GM18505 (cell line): ENCODE results near the gene HS3ST2.
"Not testable (repeated sequence)": the region's sequence is repeated elsewhere in the genome, so short reads cannot be mapped to it uniquely, and the experiment has no call there.

Source experiments
- ATAC-seq: cut with Tn5 transposase; IDR thresholded peaks from one replicate; pipeline ENCODE4 v1.9.1; 2021; ENCODE audit not compliant: unreplicated experiment
- POLR2A ChIP-seq: IDR thresholded peaks from 4 replicates; pipeline ENCODE4 v1.6.1; 2011; ENCODE audit warnings: borderline replicate concordance; ENCODE audit not compliant: insufficient read depth, insufficient read length; ENCODE audit errors: extremely low read depth

The HS3ST2 gene

GRCh38 chr16:22912654-22913053 lies 98.7 kb downstream of the HS3ST2 start:
- no peak for TF ChIP-seq POLR2A
- no peak for ATAC-seq

GRCh38 chr16:22915003-22915402 lies 101.0 kb downstream of the HS3ST2 start:
- no peak for TF ChIP-seq POLR2A
- ATAC-seq: no peak

DNA sequence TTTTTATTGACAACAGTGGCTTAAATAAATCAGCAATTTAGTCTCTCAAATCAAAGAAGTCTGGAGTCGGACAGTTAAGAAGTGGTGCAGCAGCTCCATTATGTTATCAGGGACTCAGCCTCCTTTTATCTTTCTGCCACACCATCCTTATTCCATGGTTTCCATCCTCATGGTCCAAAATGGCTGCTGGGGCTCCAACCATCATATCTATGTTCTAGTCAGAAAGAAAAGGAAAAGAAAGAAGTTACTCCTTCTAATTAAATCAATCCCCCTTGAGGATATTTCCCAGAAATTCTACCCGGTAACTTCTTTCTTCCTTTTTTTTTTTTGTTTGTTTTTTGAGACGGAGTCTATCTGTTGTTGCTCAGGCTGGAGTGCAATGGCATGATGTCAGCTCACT lies 109.5 kb downstream of the HS3ST2 start:
- ATAC-seq: no peak
- TF ChIP-seq POLR2A: no peak

DNA sequence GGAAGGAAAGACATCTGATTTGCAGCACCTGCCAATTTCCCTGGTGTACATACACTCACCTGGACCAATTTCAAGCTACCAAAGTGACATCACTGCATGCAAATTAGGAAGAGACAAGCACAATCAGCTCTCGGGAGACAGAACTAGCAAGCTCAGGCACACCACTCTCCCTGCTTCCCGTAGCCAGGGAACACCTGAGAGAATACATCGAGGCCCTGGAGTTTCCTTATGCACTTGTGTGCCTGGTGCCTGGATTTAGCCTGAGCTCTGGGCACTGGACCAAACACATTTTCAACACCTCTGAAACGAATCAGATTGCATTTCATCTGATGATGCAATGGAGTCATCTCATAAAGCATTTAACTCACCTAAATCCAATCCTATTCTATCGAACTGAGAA lies 110.5 kb downstream of the HS3ST2 start:
- ATAC-seq: no peak
- no peak for TF ChIP-seq POLR2A

DNA sequence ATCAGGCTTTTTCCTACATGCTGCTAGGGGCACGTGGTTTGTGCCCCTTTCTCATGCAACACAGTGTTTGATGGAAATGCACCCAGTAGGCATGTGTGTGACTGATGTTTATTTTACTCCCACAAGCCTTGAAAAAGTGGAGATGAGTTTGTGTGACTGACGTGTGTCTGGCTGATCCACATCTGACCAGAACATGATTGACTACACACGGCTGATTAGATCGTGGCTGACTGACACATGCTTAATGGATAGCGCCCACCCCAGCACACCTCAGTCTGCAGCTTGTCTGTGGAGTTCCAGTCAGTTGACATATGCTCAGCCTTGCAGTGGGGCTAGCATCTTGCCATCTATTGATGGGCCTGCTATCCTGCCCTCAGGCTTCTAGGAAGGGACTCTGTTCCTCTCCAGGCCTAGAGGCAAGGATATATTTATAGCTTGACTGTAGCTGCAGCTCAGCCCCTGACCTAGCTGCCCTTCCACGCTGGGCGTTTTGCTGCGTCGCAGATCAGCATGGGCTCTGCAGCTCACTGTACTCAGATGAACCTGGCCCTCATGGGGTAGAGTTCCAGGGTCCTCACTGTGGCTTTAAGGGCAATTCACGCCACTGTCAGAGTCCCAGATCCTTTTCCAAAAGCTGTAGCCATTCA lies 112.3 kb downstream of the HS3ST2 start:
- no peak for TF ChIP-seq POLR2A
- no peak for ATAC-seq

DNA sequence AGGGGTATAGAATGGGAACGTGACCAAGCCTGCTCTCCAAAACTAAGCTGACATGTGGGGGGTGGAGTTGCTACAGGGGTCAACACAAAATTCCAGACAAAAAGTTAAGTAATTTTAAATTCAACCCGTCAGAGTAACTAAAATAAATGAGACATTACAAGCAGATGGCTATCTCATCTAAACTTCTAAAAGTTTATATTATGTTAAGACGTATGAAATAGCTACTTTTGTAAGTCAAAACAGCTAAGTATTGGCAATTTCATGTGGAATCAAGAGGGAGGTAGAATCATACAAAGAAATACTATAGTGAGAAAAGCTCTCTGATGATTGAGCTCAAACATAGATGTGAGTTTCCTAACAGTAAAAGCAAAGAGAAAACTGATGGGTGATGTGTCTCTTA lies 113.3 kb downstream of the HS3ST2 start:
- TF ChIP-seq POLR2A: no peak
- no peak for ATAC-seq

- ATAC-seq: no peak
- no peak for TF ChIP-seq POLR2A
Measured at GRCh38 chr16:22928882-22929435, 115.0 kb downstream of the HS3ST2 start.

DNA sequence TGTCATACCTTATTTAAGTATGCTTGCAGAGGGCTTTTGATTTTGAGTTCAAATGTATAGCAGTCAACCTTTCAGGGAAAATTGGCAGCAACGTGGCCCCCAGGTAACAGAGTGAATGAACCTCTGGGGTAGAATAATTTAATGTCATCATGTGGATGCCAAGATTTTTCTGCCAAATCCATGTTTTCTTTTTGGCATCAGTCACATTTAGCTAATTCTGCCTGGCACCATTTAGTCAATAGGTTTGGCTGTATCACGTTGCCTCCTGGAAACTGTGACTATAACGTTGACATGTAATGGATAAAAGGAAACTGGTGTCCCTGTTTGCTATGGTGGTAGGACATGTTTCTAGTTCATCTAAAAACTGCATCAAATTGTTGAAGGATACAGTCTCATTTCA lies 115.5 kb downstream of the HS3ST2 start:
- ATAC-seq: no peak
- no peak for TF ChIP-seq POLR2A

DNA sequence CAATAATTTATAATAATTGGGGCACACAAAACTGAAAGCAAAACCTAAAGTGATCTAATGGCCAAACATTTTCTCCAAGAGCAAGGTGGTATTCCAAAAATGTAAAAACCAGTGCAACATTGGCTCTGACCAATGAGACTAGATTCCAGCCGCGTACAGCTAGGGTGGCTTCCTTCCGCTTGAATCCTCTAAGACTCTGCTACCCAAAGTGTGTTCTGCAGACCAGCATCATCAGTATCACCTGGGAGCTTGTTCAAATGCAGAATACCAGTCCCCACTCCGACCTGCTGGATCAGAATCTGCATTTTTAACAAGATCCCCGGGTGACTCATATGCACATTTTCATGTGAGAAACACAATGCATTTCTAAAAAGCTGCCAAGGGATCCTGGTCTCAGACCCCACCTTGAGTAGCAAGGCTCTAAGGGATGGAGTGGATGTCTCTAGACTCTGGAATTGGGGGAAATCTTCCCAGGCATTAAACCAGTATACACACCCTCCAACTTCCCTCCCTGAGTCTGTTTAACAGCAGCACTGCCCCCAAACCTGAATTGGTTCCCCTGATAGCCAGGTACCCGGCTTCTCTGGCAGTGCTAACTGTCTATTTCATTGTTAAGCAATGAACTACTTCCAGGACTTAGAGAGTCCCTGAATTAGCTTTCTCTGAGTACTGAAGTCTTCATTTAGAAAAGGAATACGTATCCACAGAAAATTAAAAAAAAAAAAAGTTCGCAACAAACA lies 118.2 kb downstream of the HS3ST2 start:
- TF ChIP-seq POLR2A: no peak
- ATAC-seq: no peak

DNA sequence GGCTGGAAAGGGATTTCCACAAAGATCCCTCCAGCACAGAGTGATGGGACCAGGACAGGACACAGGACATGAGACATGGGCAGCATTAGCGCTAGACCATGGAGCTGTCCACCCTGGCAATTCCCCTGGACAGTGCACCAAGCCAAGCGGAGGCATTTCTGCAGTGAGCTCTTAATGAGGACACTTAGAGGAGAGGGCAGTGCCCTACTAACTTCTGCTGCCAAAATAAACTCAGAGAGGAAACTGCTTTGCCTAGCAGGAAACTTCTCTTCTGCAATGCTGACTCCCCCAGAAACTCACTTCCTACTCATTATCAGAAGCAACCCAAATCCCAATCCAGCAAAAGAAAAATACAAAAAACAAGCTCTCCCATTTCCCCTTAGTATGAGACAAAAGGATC lies 119.2 kb downstream of the HS3ST2 start:
- no peak for TF ChIP-seq POLR2A
- ATAC-seq: no peak

DNA sequence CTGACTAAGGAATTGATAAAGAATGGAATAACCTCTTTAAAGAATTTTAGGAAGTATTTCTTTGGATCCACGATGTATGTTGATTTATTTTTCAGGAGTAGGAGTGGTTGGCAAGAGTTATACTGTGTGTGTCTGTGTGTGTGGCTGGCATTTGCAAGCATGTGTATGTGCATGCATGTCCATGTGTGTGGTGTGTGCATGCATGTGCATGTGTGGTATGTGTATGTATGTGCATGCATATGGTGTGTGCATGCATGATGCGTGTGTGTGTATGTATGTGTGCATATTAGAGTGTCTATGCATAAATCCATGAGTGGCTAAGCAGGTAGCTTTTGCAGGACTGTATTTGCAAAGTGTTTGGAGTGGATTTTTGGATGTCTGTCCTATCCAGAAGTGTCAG lies 120.8 kb downstream of the HS3ST2 start:
- ATAC-seq: no peak
- no peak for TF ChIP-seq POLR2A

DNA sequence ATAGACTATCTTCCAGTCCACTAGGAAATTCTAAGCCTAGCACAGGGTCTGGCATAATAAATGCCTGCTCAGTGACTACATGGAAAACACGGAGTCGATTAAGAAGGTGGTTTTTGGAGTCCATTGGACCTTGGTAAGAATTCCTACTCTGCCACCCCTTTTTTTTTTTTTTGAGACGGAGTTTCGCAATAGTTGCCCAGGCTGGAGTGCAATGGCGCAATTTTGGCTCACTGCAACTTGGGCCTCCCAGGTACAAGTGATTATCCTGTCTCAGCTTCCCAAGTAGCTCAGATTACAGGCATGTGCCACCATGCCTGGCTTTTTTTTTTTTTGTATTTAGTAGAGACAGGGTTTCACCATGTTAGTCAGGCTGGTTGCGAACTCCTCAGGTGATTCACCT lies 123.2 kb downstream of the HS3ST2 start:
- TF ChIP-seq POLR2A: no peak
- ATAC-seq: no peak

DNA sequence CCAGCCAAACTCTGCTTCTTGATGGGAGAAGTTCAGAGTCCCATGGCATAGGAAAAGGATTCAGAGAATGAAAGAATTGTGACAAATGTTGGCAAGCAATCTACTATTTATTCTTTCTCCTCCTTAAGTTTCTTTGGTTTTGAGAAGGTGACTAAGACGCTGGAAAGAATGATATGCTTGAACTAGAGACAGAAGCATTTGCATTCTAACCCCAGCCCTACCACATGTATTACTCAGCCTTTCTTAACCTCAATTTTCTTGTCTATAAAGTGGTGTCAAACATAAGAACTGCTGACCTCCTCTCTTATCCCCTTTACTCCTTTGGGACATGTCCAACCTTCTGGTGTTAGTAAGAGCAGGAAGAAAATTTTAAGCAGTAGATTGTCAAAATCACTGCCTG lies 124.7 kb downstream of the HS3ST2 start:
- TF ChIP-seq POLR2A: no peak
- ATAC-seq: no peak

DNA sequence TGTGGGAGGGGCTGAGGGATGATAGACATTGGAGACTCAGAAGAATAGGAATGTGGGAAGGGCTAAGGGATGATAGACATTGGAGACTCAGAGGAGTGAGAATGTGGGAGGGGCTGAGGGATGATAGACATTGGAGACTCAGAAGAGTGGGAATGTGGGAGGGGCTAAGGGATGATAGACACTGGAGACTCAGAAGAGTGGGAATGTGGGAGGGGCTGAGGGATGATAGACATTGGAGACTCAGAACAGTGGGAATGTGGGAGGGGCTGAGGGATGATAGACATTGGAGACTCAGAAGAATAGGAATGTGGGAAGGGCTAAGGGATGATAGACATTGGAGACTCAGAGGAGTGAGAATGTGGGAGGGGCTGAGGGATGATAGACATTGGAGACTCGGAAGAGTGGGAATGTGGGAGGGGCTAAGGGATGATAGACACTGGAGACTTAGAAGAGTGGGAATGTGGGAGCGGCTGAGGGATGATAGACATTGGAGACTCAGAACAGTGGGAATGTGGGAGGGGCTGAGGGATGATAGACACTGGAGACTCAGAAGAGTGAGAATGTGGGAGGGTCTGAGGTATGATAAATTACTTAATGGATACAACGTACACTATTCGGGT lies 125.9 kb downstream of the HS3ST2 start:
- not testable (repeated sequence) for ATAC-seq
